Heart left ventricle (tissue), 13 donors: ENCODE measurements around the gene SYT12.

Experiments used
- CTCF ChIP-seq, 12 donors: fragments of 200-600 bp; sonication (generic) in 4 of 12; IDR thresholded peaks; one replicate each; pipeline versions ENCODE4 v1.5.0 to v1.8.0; 2018 to 2022; ENCODE audit warnings: antibody characterized with exemption in 12 of 12, mild to moderate bottlenecking in 5 of 12
- POLR2A ChIP-seq, 2 donors: fragments of 450-650 bp; IDR thresholded peaks; one replicate each; pipeline ENCODE4 v1.6.1; 2017; ENCODE audit warnings: antibody characterized with exemption in 2 of 2, mild to moderate bottlenecking in 2 of 2, moderate library complexity in 2 of 2
- donor health status: ischemic (EF 13 %, LVEDD 7.1; RV severe dilation, severe dysfunction).
- donor health status: DM: no; HTN: yes; CAD: no.
- donor health status: DM: no; HTN: no; CAD: no.
- donor health status: ischemic (EF 25% LVEDD 6.9; RV normal size, moderate dysfunction).
- donor health status: ischemic (EF 25% LVEDD 5.7; RV mildly dilated, moderate dysfunction).
- donor health status: ischemic (EF 35%, LVEDD 5.7; RV mildly dilated, moderate dysfunction).
- donor health status: nonischemic (EF 11% LVEDD 7.7; RV severe dilation, severe dysfunction).
- donor health status: DM: yes; HTN: yes; CAD: no.
- donor health status: PGD.
- donor health status: ischemic (EF 29% LVEDD 5.4; RV normal size, mild dysfunction).
- donor health status: nonischemic (EF 23%, LVEDD 6.1; RV moderate dilation, normal function).

GRCh38 chr11:67062526-67063373 is 39.8 kb downstream of the SYT12 start:
- TF ChIP-seq CTCF (IDR thresholded peaks at IDR 0.05) (no peak), POLR2A (IDR thresholded peaks at IDR 0.05) (no peak)
